Loucy (cell line): ENCODE results near the gene CUL2.

Source experiments
- EZH2phosphoT487 ChIP-seq: fragments of 200-600 bp; IDR thresholded peaks from 2 replicates; pipeline ENCODE4 v1.6.1; 2018; ENCODE audit warnings: antibody characterized with exemption, mild to moderate bottlenecking, moderate library complexity, borderline replicate concordance
- TF ChIP-seq, protein P1 (sequence below): fragments of 200-600 bp; sonication (generic); conservative IDR thresholded peaks from 2 replicates; pipeline ENCODE4 v1.5.1; 2014; ENCODE audit warnings: mild to moderate bottlenecking, antibody characterized with exemption, low read length

DNA sequence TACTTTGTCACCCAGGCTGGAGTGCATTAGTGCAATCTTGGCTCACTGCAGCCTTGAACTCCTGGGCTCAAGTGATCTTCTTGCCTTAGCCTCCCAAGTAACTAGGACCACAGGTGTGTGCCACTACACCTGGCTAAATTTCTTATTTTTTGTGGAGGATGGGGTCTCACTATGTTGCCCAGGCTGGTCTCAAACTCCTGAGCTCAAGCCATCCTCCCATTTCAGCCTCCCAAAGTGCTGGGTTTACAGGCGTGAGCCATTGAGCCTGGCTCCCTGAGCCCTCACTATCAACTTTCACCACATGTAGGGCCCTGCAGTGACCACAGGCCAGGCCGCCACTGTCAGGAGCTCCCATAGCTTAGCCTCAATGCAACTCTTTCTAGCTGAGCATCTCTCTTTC is 110.2 kb downstream of the CUL2 start:
- TF ChIP-seq, protein P1, sequence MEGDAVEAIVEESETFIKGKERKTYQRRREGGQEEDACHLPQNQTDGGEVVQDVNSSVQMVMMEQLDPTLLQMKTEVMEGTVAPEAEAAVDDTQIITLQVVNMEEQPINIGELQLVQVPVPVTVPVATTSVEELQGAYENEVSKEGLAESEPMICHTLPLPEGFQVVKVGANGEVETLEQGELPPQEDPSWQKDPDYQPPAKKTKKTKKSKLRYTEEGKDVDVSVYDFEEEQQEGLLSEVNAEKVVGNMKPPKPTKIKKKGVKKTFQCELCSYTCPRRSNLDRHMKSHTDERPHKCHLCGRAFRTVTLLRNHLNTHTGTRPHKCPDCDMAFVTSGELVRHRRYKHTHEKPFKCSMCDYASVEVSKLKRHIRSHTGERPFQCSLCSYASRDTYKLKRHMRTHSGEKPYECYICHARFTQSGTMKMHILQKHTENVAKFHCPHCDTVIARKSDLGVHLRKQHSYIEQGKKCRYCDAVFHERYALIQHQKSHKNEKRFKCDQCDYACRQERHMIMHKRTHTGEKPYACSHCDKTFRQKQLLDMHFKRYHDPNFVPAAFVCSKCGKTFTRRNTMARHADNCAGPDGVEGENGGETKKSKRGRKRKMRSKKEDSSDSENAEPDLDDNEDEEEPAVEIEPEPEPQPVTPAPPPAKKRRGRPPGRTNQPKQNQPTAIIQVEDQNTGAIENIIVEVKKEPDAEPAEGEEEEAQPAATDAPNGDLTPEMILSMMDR = no peak
- no peak for TF ChIP-seq EZH2phosphoT487
